Ishikawa (cell line): ENCODE measurements around the gene PLCB4.

ENCODE experiments used
- CEBPB ChIP-seq: IDR thresholded peaks from 2 replicates; pipeline ENCODE4 v1.6.1; 2012
- CREB1 ChIP-seq: IDR thresholded peaks from 2 replicates; pipeline ENCODE4 v1.6.1; 2012; ENCODE audit warnings: low read depth
- EGR1 ChIP-seq: IDR thresholded peaks from 2 replicates; pipeline ENCODE4 v1.6.1; 2012
- EP300 ChIP-seq: IDR thresholded peaks from 2 replicates; pipeline ENCODE4 v1.6.1; 2012; ENCODE audit warnings: borderline replicate concordance
- FOXM1 ChIP-seq: IDR thresholded peaks from 2 replicates; pipeline ENCODE4 v1.6.1; 2012; ENCODE audit warnings: low read depth, borderline replicate concordance
- NFIC ChIP-seq: IDR thresholded peaks from 2 replicates; pipeline ENCODE4 v1.6.1; 2012
- RAD21 ChIP-seq: IDR thresholded peaks from 2 replicates; pipeline ENCODE4 v1.6.1; 2012; ENCODE audit warnings: low read depth
- REST ChIP-seq: IDR thresholded peaks from 2 replicates; pipeline ENCODE4 v1.6.1; 2012; ENCODE audit warnings: low read depth, mild to moderate bottlenecking
- TAF1 ChIP-seq: IDR thresholded peaks from 2 replicates; pipeline ENCODE4 v1.6.1; 2012; ENCODE audit warnings: low read depth, mild to moderate bottlenecking
- TCF12 ChIP-seq: IDR thresholded peaks from 2 replicates; pipeline ENCODE4 v1.6.1; 2012; ENCODE audit warnings: low read depth
- TEAD4 ChIP-seq: IDR thresholded peaks from 2 replicates; pipeline ENCODE4 v1.6.1; 2012
- YY1 ChIP-seq: IDR thresholded peaks from 2 replicates; pipeline ENCODE4 v1.6.1; 2012; ENCODE audit warnings: low read depth
- ZBTB7A ChIP-seq: IDR thresholded peaks from 2 replicates; pipeline ENCODE4 v1.6.1; 2012; ENCODE audit warnings: low read depth
- TF ChIP-seq, protein P1 (sequence below): IDR thresholded peaks from 2 replicates; pipeline ENCODE4 v1.6.1; 2012
- TF ChIP-seq, protein P2 (sequence below): IDR thresholded peaks from 2 replicates; pipeline ENCODE4 v1.6.1; 2012

PLCB4 gene

DNA sequence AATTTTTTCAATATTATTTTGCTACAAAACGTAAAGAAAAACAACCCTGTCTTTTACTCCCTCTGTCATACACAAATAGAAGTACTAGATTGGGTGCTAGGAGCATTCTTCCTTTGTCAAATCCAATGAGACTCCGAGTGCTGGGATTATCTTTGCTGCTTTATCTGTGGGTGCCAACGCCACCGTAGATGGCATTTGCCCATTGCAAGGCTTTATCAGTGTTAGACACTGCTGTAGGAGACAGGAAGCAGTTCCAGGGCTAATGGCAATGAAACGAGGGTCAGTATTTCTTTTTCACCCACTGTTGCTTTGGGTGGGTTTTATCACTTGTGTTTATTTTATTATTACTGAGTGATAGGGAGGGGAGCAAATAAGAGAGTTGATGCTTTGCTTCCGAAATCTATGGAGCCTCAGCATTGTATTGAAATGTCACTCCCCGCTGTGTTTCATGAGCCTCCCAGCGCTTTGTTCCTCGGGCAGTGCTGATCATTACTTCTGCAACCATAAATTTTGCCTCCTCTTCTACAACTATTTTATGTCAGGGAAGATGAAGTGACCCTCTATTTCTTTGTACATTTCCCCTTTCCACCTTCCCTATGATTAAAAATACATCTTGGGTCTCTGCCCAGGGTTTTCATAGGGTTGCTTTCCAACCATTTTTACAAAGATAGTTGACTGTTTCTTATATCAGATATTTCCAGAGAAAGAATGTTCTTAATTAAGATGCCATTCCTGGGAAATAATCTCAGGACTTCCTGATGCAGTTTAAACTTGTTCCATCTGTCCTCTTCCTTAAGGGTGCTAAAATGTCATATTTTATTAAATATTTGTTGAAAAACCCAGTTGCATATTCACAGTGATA is 358.8 kb downstream of the PLCB4 start:
- TF ChIP-seq CREB1 (no peak), YY1 (no peak), REST (no peak), TAF1 (no peak), RAD21 (no peak), ZBTB7A (no peak), NFIC (no peak), TEAD4 (no peak), CEBPB (no peak), EGR1 (no peak), FOXM1 (no peak), EP300 (no peak), TCF12 (no peak)
- TF ChIP-seq, protein P1, sequence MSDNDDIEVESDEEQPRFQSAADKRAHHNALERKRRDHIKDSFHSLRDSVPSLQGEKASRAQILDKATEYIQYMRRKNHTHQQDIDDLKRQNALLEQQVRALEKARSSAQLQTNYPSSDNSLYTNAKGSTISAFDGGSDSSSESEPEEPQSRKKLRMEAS, result no peak
- TF ChIP-seq, protein P2, sequence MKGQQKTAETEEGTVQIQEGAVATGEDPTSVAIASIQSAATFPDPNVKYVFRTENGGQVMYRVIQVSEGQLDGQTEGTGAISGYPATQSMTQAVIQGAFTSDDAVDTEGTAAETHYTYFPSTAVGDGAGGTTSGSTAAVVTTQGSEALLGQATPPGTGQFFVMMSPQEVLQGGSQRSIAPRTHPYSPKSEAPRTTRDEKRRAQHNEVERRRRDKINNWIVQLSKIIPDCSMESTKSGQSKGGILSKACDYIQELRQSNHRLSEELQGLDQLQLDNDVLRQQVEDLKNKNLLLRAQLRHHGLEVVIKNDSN, result no peak

DNA sequence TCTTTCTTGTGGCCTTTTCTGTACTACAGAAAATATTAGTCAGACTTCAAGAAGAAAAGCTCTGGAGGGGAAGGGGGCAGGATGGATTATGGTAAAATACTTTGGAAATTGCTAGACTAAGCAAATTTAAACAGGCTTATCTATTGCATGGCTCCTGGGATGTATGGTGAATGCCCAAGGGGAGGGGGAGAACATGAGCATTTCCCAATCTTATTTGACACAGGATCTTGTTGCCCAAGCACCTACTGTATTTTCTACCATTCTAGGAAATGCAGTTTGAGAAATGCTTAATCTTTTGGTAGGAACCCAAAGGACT is 359.4 kb downstream of the PLCB4 start:
- TF ChIP-seq CREB1 (no peak), REST (no peak), EGR1 (no peak), NFIC (no peak), RAD21 (no peak), FOXM1 (no peak), CEBPB (no peak), TEAD4 (no peak), TCF12 (no peak), YY1 (no peak), ZBTB7A (no peak), TAF1 (no peak), EP300 (no peak)
- TF ChIP-seq, protein P1, result no peak
- TF ChIP-seq, protein P2, result no peak

GRCh38 chr20:9439806-9440205 is 370.9 kb downstream of the PLCB4 start:
- TF ChIP-seq EGR1 (no peak), YY1 (no peak), CEBPB (no peak), TCF12 (no peak), RAD21 (no peak), NFIC (no peak), CREB1 (no peak), TAF1 (no peak), TEAD4 (no peak), REST (no peak)
- TF ChIP-seq, protein P2, result no peak
- TF ChIP-seq, protein P1, result no peak
